Uterus (tissue), 2 donors: ENCODE results near the gene AMH.

Source experiments
- CTCF ChIP-seq, 4 experiments: fragments of 200-600 bp in 2 of 4; fragments of 450-650 bp in 2 of 4; sonication (generic) in 2 of 4; IDR thresholded peaks; one replicate each; pipeline ENCODE4 v1.5.1; 2016 to 2019; ENCODE audit warnings: antibody characterized with exemption in 4 of 4, mild to moderate bottlenecking in 2 of 4, moderate library complexity in 1 of 4
- POLR2A ChIP-seq, 2 donors: fragments of 450-650 bp; IDR thresholded peaks; one replicate each; pipeline ENCODE4 v1.6.1; 2016; ENCODE audit warnings: antibody characterized with exemption in 2 of 2, mild to moderate bottlenecking in 1 of 2, moderate library complexity in 1 of 2

GRCh38 chr19:2255982-2256685 lies 7.0 kb downstream of the AMH start, which contains the start of gene JSRP1:
- no peak for TF ChIP-seq CTCF (IDR thresholded peaks at IDR 0.05)
- TF ChIP-seq POLR2A (IDR thresholded peaks at IDR 0.05): no peak
